Neutrophil (primary cell): ENCODE measurements around the gene RNF166.

Source experiments
- H3K27ac ChIP-seq: fragments of 200-600 bp; sonication (generic); 2 replicates; pipeline ENCODE4 v1.5.1; 2016; ENCODE audit warnings: mild to moderate bottlenecking, moderate library complexity
- H3K27me3 ChIP-seq: fragments of 200-600 bp; sonication (generic); 2 replicates; pipeline ENCODE4 v1.6.0; 2016; ENCODE audit warnings: mild to moderate bottlenecking
- H3K36me3 ChIP-seq: fragments of 200-600 bp; sonication (generic); 2 replicates; pipeline ENCODE4 v1.5.1; 2017
- H3K4me1 ChIP-seq, 2 experiments: fragments of 200-600 bp in 1 of 2; sonication (generic) in 1 of 2; 1 replicate in 1 of 2; 2 replicates in 1 of 2; pipeline versions ENCODE4 v1.5.1 to v1.6.1; 2013 to 2016; ENCODE audit warnings: low read depth in 1 of 2, low read length in 1 of 2, mild to moderate bottlenecking in 1 of 2, moderate library complexity in 1 of 2; ENCODE audit not compliant: control insufficient read depth in 1 of 2, insufficient read depth in 1 of 2
- H3K4me3 ChIP-seq, 2 experiments: fragments of 200-600 bp in 1 of 2; sonication (generic) in 1 of 2; 1 replicate in 1 of 2; 2 replicates in 1 of 2; pipeline ENCODE4 v1.5.1; 2013 to 2016; ENCODE audit warnings: low read depth in 1 of 2, low read length in 1 of 2, mild to moderate bottlenecking in 1 of 2, moderate library complexity in 1 of 2
- H3K9me3 ChIP-seq: fragments of 200-600 bp; sonication (generic); 2 replicates; pipeline ENCODE4 v1.5.1; 2016
- CTCF ChIP-seq: fragments of 200-600 bp; sonication (generic); IDR thresholded peaks from 2 replicates; pipeline ENCODE4 v1.5.1; 2016; ENCODE audit warnings: antibody characterized with exemption

RNF166 gene

DNA sequence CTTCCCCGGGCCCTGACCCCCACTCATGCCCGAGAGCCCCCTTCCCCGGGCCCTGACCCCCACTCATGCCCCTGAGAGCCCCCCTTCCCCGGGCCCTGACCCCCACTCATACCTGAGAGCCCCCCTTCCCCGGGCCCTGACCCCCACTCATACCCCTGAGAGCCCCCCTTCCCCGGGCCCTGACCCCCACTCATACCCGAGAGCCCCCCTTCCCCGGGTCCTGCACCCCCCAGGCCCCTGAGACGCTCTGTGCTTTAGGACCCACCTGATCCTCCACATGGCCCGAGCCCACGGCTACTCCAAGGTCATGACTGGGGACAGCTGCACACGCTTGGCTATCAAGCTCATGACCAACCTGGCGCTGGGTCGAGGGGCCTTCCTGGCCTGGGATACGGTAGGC, 6.8 kb upstream of the RNF166 start:
- H3K4me3 ChIP-seq = no peak overlapping the region
- TF ChIP-seq CTCF = no peak
- no peaks in the 10 kb centered on the region for H3K27me3 ChIP-seq
- no peaks in the 10 kb centered on the region for H3K9me3 ChIP-seq
- H3K27ac ChIP-seq = no peak overlapping the region
- no peaks in the 10 kb centered on the region for H3K4me1 ChIP-seq
- H3K36me3 ChIP-seq = peaks cover 34% of the 10 kb centered on the region

DNA sequence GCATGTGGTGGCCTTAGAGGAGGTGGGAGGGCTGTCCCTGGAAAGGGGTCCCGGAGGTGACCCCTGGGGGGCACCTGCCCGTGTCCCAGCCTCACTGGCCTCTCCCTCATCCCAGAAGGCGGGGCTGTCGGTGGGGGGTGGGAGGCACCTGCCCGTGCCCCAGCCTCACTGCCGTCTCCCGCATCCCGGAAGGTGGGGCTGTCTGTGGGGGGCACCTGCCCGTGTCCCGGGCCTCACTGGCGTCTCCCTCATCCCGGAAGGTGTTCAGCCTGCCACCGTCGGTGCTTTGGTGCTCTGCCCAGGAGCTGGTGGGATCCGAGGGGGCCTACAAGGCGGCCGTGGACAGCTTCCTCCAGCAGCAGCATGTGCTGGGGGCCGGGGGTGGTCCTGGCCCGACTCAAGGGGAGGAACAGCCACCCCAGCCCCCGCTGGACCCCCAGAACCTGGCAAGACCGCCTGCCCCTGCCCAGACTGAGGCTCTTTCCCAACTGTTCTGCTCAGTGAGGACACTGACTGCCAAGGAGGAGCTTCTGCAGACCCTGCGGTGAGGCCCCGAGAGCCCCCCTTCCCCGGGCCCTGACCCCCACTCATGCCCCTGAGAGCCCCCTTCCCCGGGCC, 6.3 kb upstream of the RNF166 start:
- Histone ChIP-seq H3K4me1 (no peaks in the 10 kb centered on the region), H3K27ac (no peak overlapping the region), H3K9me3 (no peaks in the 10 kb centered on the region), H3K4me3 (no peak overlapping the region), H3K36me3 (peaks cover 34% of the 10 kb centered on the region), H3K27me3 (no peaks in the 10 kb centered on the region)
- TF ChIP-seq CTCF = no peak

DNA sequence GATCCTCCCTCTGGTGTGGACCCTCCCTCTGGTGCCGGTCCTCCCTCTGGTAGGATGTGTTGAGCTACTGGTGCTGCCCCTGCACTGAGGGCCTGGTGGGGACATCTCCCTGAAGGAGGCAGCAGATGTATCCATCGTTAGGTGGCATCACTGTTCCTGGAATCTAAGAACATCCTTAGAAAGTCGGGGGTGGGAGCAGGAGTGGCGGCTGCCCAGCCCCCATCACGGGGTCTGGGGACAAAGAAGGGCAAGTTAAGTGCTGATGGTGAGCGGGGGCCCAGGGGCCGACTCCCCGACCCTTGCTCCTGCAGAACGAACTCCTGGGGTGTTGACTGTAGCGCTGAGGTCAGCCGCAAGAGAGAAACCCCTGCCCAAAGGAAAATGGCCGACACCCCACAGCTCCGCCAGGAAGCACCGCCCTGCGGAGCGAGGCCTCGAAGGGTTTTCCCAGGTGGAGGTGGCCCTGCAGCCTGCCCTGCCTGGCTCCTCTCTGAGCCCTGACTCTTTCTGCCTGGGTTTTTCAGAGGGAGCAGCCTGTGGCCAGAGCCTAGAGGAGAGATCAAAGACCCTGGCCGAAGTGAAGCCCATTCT, 5.6 kb upstream of the RNF166 start:
- Histone ChIP-seq H3K36me3 (peaks cover 30% of the 10 kb centered on the region), H3K27me3 (no peaks in the 10 kb centered on the region)

GRCh38 chr16:88710556-88710955, 4.3 kb upstream of the RNF166 start:
- TF ChIP-seq CTCF = no peak
- H3K27ac ChIP-seq = no peak overlapping the region
- H3K27me3 ChIP-seq = no peaks in the 10 kb centered on the region
- H3K9me3 ChIP-seq = no peaks in the 10 kb centered on the region
- H3K4me3 ChIP-seq = no peak overlapping the region
- peaks cover 17% of the 10 kb centered on the region for H3K36me3 ChIP-seq
- peaks cover 10% of the 10 kb centered on the region in 2 experiments for H3K4me1 ChIP-seq

More for the DNA sequence above, 5.6 kb upstream of the RNF166 start:
- Histone ChIP-seq H3K9me3 (no peaks in the 10 kb centered on the region), H3K4me1 (peaks cover 5 to 6% of the 10 kb centered on the region in 2 experiments), H3K4me3 (no peak overlapping the region), H3K27ac (no peak overlapping the region)
- no peak for TF ChIP-seq CTCF

DNA sequence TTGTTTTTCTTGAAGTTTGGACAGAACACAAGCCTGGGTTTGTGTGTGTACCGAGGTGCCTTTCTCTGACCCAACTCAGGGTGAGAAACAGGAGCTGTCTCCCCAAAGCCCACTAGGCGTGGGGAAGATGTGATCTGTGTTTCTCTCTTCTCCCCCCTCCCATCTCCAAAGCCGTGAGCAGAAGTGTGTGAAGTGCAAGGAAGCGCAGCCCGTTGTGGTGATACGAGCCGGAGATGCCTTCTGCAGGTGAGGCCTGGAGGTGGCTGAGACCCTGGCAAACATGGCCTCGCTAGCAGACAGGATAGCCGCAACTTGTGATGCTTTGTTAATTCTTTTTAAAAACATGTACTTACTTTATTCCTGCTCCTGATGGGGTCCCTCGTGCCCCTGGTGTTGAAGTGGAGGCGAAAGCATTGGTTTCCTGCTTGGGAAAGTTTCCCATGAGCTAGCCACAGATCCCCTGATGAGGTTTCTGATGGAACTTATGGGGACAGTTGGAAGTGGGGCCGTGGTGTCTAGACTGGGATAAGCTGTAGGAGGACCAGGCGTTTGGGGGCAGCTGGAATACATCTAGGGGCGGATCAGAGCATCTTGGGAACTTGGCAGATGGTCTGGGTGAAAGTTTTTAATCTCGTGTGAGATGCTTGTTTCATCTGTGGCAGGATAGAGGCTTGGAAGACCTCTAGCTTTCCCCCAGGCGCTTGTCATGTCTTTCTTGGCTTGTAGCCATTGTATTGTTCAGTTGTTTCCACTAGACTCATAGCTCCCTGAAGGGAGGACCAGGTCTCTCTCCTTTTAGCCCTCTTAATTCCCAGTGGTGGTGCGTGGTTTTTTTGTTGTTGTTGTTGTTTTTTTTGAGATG, 988 bp upstream of the RNF166 start:
- Histone ChIP-seq H3K4me1 (peaks cover 42 to 43% of the 10 kb centered on the region in 2 experiments), H3K4me3 (peak overlapping the region; percentile 91 to 99), H3K27me3 (no peaks in the 10 kb centered on the region), H3K27ac (peak overlapping the region; percentile 100), H3K36me3 (peaks cover 7% of the 10 kb centered on the region), H3K9me3 (no peaks in the 10 kb centered on the region)
- no peak for TF ChIP-seq CTCF
